Suprapubic skin (tissue), 4 donors: Measurements from ENCODE around the gene PARM1.
A peak's percentile ranks its signal among the peaks of the same experiment; 100 is the strongest.

Experiments used
- EP300 ChIP-seq: sonication (generic); formaldehyde crosslinking; IDR thresholded peaks from one replicate; pipeline ENCODE4 v1.6.1; 2017; ENCODE audit warnings: antibody characterized with exemption
- POLR2A ChIP-seq, 2 donors: fragments of 450-650 bp; IDR thresholded peaks; one replicate each; pipeline ENCODE4 v1.6.1; 2017; ENCODE audit warnings: antibody characterized with exemption in 2 of 2, mild to moderate bottlenecking in 2 of 2, moderate library complexity in 2 of 2
- POLR2AphosphoS5 ChIP-seq, 3 donors: sonication (generic); formaldehyde crosslinking; IDR thresholded peaks; one replicate each; pipeline ENCODE4 v1.6.1; 2017; ENCODE audit warnings: antibody characterized with exemption in 3 of 3
- TF ChIP-seq, protein P1 (sequence below), 2 donors: fragments of 200-600 bp in 1 of 2; fragments of 450-650 bp in 1 of 2; sonication (generic) in 1 of 2; IDR thresholded peaks; one replicate each; pipeline ENCODE4 v1.5.1; 2016 to 2019; ENCODE audit warnings: antibody characterized with exemption in 2 of 2, mild to moderate bottlenecking in 1 of 2, moderate library complexity in 1 of 2

DNA sequence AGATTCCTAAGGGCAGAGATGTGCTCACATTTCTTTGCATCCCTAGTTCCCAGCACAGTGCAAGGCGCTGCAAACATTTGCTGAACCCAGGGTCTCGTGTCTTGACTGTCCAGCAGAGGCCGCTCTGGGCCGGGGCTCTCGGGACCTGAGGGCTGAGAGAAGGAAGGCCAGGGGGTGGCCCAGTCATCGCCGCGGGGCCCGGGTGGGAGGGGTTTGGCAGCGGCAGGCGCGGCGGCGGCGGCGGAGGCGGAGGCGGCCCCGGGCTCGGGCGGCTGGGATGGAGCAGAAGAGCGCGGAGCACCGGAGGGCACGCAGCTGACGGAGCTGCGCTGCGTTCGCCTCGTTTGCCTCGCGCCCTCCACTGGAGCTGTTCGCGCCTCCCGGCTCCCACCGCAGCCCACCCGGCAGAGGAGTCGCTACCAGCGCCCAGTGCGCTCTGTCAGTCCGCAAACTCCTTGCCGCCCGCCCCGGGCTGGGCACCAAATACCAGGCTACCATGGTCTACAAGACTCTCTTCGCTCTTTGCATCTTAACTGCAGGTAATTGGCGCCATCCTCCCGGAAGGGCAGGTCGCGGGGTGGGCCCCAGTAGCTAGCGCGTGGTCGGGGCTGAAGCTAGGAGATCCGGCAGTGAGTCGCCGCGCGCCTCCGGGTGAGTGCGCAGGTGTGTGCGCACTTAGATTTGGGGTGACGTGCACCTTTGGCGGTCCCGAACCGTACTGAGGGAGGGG is at the start of gene PARM1:
- TF ChIP-seq, protein P1, sequence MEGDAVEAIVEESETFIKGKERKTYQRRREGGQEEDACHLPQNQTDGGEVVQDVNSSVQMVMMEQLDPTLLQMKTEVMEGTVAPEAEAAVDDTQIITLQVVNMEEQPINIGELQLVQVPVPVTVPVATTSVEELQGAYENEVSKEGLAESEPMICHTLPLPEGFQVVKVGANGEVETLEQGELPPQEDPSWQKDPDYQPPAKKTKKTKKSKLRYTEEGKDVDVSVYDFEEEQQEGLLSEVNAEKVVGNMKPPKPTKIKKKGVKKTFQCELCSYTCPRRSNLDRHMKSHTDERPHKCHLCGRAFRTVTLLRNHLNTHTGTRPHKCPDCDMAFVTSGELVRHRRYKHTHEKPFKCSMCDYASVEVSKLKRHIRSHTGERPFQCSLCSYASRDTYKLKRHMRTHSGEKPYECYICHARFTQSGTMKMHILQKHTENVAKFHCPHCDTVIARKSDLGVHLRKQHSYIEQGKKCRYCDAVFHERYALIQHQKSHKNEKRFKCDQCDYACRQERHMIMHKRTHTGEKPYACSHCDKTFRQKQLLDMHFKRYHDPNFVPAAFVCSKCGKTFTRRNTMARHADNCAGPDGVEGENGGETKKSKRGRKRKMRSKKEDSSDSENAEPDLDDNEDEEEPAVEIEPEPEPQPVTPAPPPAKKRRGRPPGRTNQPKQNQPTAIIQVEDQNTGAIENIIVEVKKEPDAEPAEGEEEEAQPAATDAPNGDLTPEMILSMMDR (IDR thresholded peaks at IDR 0.05) = peak; percentile 31 to 45
- TF ChIP-seq POLR2A (IDR thresholded peaks at IDR 0.05) (no peak), EP300 (no peak), POLR2AphosphoS5 (IDR thresholded peaks at IDR 0.05) (no peak)
